GM10266 (cell line): ENCODE results near the gene PDLIM1.

Source experiments
- DNase-seq: peaks from one replicate; pipeline ENCODE4 v3.0.0; 2012; ENCODE audit errors: extremely low spot score
- CTCF ChIP-seq: IDR thresholded peaks from 2 replicates; pipeline ENCODE4 v1.5.1; 2012; ENCODE audit warnings: mild to moderate bottlenecking, low read depth; ENCODE audit not compliant: control insufficient read depth, insufficient read depth; ENCODE audit errors: missing control alignments

Gene PDLIM1

GRCh38 chr10:95333997-95334804 is 43.4 kb upstream of the PDLIM1 start:
- DNase-seq, result no peak
- no peak for TF ChIP-seq CTCF

GRCh38 chr10:95332666-95333249 is 42.0 kb upstream of the PDLIM1 start:
- DNase-seq, result no peak
- TF ChIP-seq CTCF, result no peak

DNA sequence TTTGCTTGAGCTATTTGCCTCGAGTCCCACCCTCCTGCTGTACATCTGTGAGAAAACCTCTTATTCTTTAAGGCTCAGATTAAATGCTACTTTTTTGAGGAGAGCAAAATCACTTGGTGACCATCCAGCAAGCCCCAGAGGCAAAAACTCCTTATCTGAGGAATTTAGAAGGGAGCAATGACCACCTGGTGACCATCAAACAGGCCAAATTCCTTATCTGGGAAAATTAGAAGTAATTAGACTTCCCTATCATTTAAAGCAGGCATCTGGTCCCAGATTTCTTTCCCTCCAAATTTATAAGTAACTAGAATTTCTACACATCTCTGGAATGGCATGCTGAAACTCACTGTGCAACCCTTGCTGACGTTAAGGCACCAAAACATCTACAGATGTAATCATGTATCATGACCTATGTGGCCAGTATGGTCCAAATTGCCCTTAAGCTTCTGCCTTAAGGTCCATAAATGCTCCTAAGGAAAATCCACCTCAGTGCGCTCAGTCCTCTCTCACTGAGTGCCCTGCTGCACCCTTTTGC is 40.9 kb upstream of the PDLIM1 start:
- no peak for DNase-seq
- TF ChIP-seq CTCF, result no peak

DNA sequence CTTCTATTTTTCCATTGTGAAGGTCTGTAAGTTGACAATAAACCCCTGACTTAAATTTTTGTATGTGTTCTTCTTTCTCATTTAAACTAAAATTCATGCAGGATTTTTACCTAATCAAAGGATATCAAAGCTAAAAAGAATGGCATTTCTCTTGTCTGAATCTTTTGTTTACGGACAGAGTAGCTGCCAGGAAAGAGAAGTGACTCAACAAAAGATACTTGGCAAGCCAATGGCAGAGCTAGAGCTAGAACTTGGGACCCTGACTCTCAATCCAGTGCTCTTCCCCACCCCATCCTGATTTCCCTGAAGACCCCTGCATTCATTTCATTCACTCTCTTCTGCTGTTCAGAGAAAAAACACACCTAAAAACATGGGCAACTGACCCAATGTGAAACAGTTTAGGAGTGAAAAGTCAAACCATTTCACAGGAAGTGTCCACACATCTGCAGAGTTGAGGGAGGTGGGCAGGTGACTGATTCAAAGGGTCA is 40.2 kb upstream of the PDLIM1 start:
- no peak for DNase-seq
- TF ChIP-seq CTCF, result no peak

GRCh38 chr10:95329296-95329695 is 38.5 kb upstream of the PDLIM1 start:
- no peak for TF ChIP-seq CTCF

GRCh38 chr10:95328013-95328412 is 37.2 kb upstream of the PDLIM1 start:
- DNase-seq, result no peak
- TF ChIP-seq CTCF, result no peak

More at GRCh38 chr10:95329296-95329695, 38.5 kb upstream of the PDLIM1 start:
- no peak for DNase-seq

DNA sequence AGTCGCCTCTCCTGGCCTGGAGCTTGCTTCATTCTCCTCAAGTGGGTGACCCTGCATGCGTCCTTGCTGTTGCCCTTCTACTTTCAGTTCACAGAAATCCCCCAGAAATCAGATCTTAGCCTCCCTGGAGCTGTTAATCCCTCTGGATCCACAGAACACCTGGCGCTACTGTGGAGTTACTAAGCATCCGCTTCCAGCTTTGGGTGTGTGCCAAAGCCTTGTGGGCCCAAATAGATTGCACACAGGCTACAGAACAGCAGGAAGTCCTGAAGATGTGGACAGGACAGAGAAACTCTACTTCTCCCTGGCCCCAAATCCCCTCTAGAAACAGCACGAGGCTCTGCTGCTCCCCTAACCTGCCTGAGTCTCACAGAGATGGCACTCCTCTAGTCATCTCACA is 36.6 kb upstream of the PDLIM1 start:
- no peak for TF ChIP-seq CTCF
- DNase-seq, result no peak
